ENCODE data around the gene TRABD2A. TPM values are rescaled to one million over a fixed set of nuclear protein-coding genes. Genes with fewer than 3 reads are reported as not detected.

The TRABD2A gene
- total RNA-seq, 1 experiment from 2014 or later: 1.7 TPM

DNA sequence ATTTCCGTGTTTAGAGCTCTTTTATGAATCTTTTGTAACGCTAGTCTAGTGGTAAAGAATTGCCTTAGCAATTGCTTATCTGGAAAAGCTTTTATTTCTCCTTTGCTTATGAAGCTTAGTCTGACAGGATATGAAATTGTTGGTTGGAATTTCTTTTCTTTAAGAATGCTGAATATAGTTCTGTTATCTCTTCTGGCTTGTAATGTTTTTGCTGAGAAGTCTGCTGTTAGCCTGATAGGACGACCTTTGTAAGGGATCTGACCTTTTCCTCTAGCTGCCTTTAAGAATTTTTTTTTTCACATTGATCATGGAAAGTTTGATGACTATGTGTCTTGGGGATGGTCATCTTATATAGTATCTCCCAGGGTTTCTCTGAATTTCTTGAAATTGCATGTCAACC, 101.1 kb downstream of the TRABD2A start:
- H4K91ac ChIP-seq (ENCODE audit: insufficient read length, low read depth, low read length): no peak overlapping the region
- no peak overlapping the region for H2BK120ac ChIP-seq (ENCODE audit: low read depth, low read length, poor library complexity, severe bottlenecking)
- H3K27ac Mint-ChIP-seq: no peak overlapping the region
- peaks cover 15 to 17% of the 10 kb centered on the region in 2 experiments; a peak in 4 of 5 replicates for H3K9me3 Mint-ChIP-seq
- peaks cover 3 to 11% of the 10 kb centered on the region in 2 experiments; a peak in 3 of 4 replicates for H3K4me1 Mint-ChIP-seq
- H3K14ac ChIP-seq (ENCODE audit: insufficient read depth, low read length): no peak overlapping the region
- peaks cover 3 to 9% (median 5%) of the 10 kb centered on the region in 3 experiments; a peak in 5 of 7 replicates for H3K36me3 Mint-ChIP-seq (ENCODE audit: insufficient read depth in 1 of 3, low read depth in 3 of 3)
- H4K8ac ChIP-seq (replicated peaks; ENCODE audit: insufficient read length, low read depth, low read length): no peak overlapping the region
- H3K79me1 ChIP-seq (ENCODE audit: insufficient read depth, low read depth, low read length, poor library complexity, severe bottlenecking): no peaks in the 10 kb centered on the region
- H3K27me3 Mint-ChIP-seq (ENCODE audit: low read depth): peaks cover 2% of the 10 kb centered on the region; the same call in 1 of the 2 replicates
- H3K4ac ChIP-seq (ENCODE audit: low read depth, low read length): no peak overlapping the region
- no peak overlapping the region for H2BK12ac ChIP-seq (ENCODE audit: insufficient read length, low read depth, low read length)
- H3K4me3 Mint-ChIP-seq: no peak overlapping the region
- H3K18ac ChIP-seq (ENCODE audit: insufficient read length, low read depth, low read length): no peak overlapping the region
- no peak overlapping the region for H2AFZ ChIP-seq (ENCODE audit: low read length)
- H2BK5ac ChIP-seq (ENCODE audit: insufficient read length, low read length): no peak overlapping the region
- no peak overlapping the region for H3K56ac ChIP-seq (ENCODE audit: insufficient read length, low read depth, low read length)
- TF ChIP-seq, protein P1, sequence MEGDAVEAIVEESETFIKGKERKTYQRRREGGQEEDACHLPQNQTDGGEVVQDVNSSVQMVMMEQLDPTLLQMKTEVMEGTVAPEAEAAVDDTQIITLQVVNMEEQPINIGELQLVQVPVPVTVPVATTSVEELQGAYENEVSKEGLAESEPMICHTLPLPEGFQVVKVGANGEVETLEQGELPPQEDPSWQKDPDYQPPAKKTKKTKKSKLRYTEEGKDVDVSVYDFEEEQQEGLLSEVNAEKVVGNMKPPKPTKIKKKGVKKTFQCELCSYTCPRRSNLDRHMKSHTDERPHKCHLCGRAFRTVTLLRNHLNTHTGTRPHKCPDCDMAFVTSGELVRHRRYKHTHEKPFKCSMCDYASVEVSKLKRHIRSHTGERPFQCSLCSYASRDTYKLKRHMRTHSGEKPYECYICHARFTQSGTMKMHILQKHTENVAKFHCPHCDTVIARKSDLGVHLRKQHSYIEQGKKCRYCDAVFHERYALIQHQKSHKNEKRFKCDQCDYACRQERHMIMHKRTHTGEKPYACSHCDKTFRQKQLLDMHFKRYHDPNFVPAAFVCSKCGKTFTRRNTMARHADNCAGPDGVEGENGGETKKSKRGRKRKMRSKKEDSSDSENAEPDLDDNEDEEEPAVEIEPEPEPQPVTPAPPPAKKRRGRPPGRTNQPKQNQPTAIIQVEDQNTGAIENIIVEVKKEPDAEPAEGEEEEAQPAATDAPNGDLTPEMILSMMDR (conservative IDR thresholded peaks at IDR 0.05): no peak
- H3K23me2 ChIP-seq (ENCODE audit: insufficient read length, low read depth, low read length, poor library complexity, severe bottlenecking): no peaks in the 10 kb centered on the region
- H4K20me1 ChIP-seq (ENCODE audit: control insufficient read depth, insufficient read depth, insufficient read length): no peaks in the 10 kb centered on the region
- H3K9me3 ChIP-seq (ENCODE audit: control insufficient read depth, low read depth, low read length): no peaks in the 10 kb centered on the region
- no peak overlapping the region for H3K9ac ChIP-seq (ENCODE audit: extremely low read depth, insufficient read length, low read length)
- H2BK20ac ChIP-seq (ENCODE audit: low read depth, low read length, poor library complexity, severe bottlenecking): no peak overlapping the region
- no peak overlapping the region for H4K5ac ChIP-seq (ENCODE audit: insufficient read length, low read depth, low read length)
- no peak for DNase-seq
- no peak overlapping the region for H2AK5ac ChIP-seq (ENCODE audit: insufficient read length, low read length)
- no peak overlapping the region for H3T11ph ChIP-seq (ENCODE audit: low read length)
- no peak overlapping the region for H2BK15ac ChIP-seq (ENCODE audit: low read depth, low read length)
- H3K27me3 ChIP-seq (ENCODE audit: insufficient read depth, low read length): no peaks in the 10 kb centered on the region
- H3K23ac ChIP-seq (ENCODE audit: insufficient read length, low read depth, low read length): no peak overlapping the region
- no CpG with 5 or more reads among the region's 3 CpGs for WGBS (ENCODE audit: extremely low coverage, insufficient read length, low lambda C conversion rate)
- no peak overlapping the region for H3K4me2 ChIP-seq (ENCODE audit: insufficient read depth, insufficient read length, low read length)
- H3K4me1 ChIP-seq (ENCODE audit: insufficient read depth, low read length): peaks cover 2% of the 10 kb centered on the region; the same call in 1 of the 2 replicates
- H3K27ac ChIP-seq (ENCODE audit: insufficient read length, low read depth, low read length): no peak overlapping the region
- no peaks in the 10 kb centered on the region for H3K79me2 ChIP-seq (ENCODE audit: insufficient read depth, low read length)
